Measurements from ENCODE around the gene SULT1A1. TPM values are rescaled to one million over a fixed set of nuclear protein-coding genes. Genes with fewer than 3 reads are reported as not detected.

Gene SULT1A1
- total and polyA plus RNA-seq, 2 of the 13 experiments (the other 11 are each of a cell fraction or from before 2014, with no cell fraction given): 114 to 147 TPM

DNA sequence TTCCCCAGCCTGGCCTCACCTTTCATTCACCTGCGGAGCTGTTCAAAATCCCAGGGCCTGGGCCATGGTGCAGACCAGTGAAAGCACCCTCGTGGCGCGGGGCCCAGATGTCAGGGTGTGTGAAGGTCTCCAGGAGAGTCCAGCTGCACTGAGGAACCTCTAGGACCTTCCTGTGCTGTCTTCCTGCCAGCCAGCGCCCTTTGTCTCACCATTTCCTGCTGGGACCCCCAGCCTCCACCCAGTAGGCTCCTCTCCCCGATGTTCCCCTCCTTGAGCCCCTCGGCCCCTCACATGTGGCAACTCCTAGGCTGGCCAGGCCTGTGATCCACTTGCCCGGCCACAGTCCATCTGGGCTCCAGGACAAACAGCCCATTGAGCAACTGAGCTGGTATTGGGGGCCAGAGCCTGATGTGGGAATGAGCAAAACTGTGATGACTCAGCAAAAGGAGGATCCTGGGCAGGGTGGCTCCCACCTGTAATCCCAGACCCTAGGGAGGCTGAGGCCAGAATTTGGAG, 13.7 kb downstream of the SULT1A1 start (continued):
- TF ChIP-seq, protein P1, sequence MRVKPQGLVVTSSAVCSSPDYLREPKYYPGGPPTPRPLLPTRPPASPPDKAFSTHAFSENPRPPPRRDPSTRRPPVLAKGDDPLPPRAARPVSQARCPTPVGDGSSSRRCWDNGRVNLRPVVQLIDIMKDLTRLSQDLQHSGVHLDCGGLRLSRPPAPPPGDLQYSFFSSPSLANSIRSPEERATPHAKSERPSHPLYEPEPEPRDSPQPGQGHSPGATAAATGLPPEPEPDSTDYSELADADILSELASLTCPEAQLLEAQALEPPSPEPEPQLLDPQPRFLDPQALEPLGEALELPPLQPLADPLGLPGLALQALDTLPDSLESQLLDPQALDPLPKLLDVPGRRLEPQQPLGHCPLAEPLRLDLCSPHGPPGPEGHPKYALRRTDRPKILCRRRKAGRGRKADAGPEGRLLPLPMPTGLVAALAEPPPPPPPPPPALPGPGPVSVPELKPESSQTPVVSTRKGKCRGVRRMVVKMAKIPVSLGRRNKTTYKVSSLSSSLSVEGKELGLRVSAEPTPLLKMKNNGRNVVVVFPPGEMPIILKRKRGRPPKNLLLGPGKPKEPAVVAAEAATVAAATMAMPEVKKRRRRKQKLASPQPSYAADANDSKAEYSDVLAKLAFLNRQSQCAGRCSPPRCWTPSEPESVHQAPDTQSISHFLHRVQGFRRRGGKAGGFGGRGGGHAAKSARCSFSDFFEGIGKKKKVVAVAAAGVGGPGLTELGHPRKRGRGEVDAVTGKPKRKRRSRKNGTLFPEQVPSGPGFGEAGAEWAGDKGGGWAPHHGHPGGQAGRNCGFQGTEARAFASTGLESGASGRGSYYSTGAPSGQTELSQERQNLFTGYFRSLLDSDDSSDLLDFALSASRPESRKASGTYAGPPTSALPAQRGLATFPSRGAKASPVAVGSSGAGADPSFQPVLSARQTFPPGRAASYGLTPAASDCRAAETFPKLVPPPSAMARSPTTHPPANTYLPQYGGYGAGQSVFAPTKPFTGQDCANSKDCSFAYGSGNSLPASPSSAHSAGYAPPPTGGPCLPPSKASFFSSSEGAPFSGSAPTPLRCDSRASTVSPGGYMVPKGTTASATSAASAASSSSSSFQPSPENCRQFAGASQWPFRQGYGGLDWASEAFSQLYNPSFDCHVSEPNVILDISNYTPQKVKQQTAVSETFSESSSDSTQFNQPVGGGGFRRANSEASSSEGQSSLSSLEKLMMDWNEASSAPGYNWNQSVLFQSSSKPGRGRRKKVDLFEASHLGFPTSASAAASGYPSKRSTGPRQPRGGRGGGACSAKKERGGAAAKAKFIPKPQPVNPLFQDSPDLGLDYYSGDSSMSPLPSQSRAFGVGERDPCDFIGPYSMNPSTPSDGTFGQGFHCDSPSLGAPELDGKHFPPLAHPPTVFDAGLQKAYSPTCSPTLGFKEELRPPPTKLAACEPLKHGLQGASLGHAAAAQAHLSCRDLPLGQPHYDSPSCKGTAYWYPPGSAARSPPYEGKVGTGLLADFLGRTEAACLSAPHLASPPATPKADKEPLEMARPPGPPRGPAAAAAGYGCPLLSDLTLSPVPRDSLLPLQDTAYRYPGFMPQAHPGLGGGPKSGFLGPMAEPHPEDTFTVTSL (CRISPR knock-in tag; IDR thresholded peaks at IDR 0.05; ENCODE audit: borderline replicate concordance): no peak
- TF ChIP-seq, protein P2, sequence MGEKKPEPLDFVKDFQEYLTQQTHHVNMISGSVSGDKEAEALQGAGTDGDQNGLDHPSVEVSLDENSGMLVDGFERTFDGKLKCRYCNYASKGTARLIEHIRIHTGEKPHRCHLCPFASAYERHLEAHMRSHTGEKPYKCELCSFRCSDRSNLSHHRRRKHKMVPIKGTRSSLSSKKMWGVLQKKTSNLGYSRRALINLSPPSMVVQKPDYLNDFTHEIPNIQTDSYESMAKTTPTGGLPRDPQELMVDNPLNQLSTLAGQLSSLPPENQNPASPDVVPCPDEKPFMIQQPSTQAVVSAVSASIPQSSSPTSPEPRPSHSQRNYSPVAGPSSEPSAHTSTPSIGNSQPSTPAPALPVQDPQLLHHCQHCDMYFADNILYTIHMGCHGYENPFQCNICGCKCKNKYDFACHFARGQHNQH (CRISPR knock-in tag; IDR thresholded peaks at IDR 0.05): no peak
- TF ChIP-seq, protein P3, sequence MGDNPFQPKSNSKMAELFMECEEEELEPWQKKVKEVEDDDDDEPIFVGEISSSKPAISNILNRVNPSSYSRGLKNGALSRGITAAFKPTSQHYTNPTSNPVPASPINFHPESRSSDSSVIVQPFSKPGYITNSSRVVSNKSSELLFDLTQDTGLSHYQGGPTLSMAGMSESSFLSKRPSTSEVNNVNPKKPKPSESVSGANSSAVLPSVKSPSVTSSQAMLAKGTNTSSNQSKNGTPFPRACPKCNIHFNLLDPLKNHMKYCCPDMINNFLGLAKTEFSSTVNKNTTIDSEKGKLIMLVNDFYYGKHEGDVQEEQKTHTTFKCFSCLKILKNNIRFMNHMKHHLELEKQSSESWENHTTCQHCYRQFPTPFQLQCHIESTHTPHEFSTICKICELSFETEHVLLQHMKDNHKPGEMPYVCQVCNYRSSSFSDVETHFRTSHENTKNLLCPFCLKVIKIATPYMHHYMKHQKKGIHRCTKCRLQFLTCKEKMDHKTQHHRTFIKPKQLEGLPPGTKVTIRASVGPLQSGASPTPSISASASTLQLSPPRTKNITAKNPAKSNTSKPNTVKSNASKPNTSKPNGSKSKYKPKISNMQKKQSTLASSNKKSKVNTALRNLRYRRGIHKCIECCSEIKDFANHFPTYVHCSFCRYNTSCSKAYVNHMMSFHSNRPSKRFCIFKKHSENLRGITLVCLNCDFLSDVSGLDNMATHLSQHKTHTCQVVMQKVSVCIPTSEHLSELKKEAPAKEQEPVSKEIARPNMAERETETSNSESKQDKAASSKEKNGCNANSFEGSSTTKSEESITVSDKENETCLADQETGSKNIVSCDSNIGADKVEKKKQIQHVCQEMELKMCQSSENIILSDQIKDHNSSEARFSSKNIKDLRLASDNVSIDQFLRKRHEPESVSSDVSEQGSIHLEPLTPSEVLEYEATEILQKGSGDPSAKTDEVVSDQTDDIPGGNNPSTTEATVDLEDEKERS (CRISPR knock-in tag; IDR thresholded peaks at IDR 0.05): no peak
- peak; percentile 72 for TF ChIP-seq ZNF121 (CRISPR knock-in tag; IDR thresholded peaks at IDR 0.05)
- no peak for TF ChIP-seq XRCC5 (optimal IDR thresholded peaks at IDR 0.05; ENCODE audit: low read length)
- TF ChIP-seq, protein P4, sequence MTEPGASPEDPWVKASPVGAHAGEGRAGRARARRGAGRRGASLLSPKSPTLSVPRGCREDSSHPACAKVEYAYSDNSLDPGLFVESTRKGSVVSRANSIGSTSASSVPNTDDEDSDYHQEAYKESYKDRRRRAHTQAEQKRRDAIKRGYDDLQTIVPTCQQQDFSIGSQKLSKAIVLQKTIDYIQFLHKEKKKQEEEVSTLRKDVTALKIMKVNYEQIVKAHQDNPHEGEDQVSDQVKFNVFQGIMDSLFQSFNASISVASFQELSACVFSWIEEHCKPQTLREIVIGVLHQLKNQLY (CRISPR knock-in tag; IDR thresholded peaks at IDR 0.05): no peak
- no peak for TF ChIP-seq ZNF777 (CRISPR knock-in tag; IDR thresholded peaks at IDR 0.05)
- TF ChIP-seq ZNF790 (CRISPR knock-in tag; IDR thresholded peaks at IDR 0.05; ENCODE audit: borderline replicate concordance): no peak
- 0 out of 2 replicates have a peak, but pooled peaks have one; percentile 20 for TF ChIP-seq ZNF570 (CRISPR knock-in tag; IDR thresholded peaks at IDR 0.05; ENCODE audit: borderline replicate concordance)
- TF ChIP-seq RBFOX2 (IDR thresholded peaks at IDR 0.05; ENCODE audit: low read depth, low read length): no peak
- no peak for TF ChIP-seq ZNF382 (CRISPR knock-in tag; IDR thresholded peaks at IDR 0.05; ENCODE audit: borderline replicate concordance)
- TF ChIP-seq, protein P5, sequence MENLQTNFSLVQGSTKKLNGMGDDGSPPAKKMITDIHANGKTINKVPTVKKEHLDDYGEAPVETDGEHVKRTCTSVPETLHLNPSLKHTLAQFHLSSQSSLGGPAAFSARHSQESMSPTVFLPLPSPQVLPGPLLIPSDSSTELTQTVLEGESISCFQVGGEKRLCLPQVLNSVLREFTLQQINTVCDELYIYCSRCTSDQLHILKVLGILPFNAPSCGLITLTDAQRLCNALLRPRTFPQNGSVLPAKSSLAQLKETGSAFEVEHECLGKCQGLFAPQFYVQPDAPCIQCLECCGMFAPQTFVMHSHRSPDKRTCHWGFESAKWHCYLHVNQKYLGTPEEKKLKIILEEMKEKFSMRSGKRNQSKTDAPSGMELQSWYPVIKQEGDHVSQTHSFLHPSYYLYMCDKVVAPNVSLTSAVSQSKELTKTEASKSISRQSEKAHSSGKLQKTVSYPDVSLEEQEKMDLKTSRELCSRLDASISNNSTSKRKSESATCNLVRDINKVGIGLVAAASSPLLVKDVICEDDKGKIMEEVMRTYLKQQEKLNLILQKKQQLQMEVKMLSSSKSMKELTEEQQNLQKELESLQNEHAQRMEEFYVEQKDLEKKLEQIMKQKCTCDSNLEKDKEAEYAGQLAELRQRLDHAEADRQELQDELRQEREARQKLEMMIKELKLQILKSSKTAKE (CRISPR knock-in tag; IDR thresholded peaks at IDR 0.05; ENCODE audit: borderline replicate concordance): no peak
- peak; percentile 60; the same call in 1 of the 2 replicates for TF ChIP-seq ZNF644 (CRISPR knock-in tag; IDR thresholded peaks at IDR 0.05; ENCODE audit: low read depth)
